Smooth muscle cell (in vitro differentiated cells): ENCODE results near the gene VWA3B. TPM values are rescaled to one million over a fixed set of nuclear protein-coding genes. Genes with fewer than 3 reads are reported as not detected.

Experiments
- DNase-seq: peaks from one replicate; lab custom pipeline; 2025; ENCODE audit not compliant: unreplicated experiment; lab: John Stamatoyannopoulos, UW
- H2AFZ ChIP-seq: fragments of 200-600 bp; sonication (generic); 2 replicates; pipeline ENCODE4 v1.6.0; 2016; ENCODE audit warnings: antibody characterized with exemption, low read depth, mild to moderate bottlenecking
- H3F3A ChIP-seq: fragments of 200-600 bp; sonication (generic); 2 replicates; pipeline ENCODE4 v1.6.0; 2017; ENCODE audit warnings: antibody characterized with exemption, low read depth
- H3K27ac ChIP-seq: fragments of 200-600 bp; sonication (generic); 2 replicates; pipeline ENCODE4 v1.5.1; 2016; ENCODE audit warnings: low read depth, mild to moderate bottlenecking
- H3K27me3 ChIP-seq: fragments of 200-600 bp; sonication (generic); 2 replicates; pipeline ENCODE4 v1.6.1; 2016; ENCODE audit warnings: low read depth, mild to moderate bottlenecking
- H3K36me3 ChIP-seq: fragments of 200-600 bp; sonication (generic); 2 replicates; pipeline ENCODE4 v1.5.1; 2016; ENCODE audit warnings: low read depth
- H3K4me1 ChIP-seq: fragments of 200-600 bp; sonication (generic); 2 replicates; pipeline ENCODE4 v1.5.1; 2016; ENCODE audit warnings: low read depth
- H3K4me2 ChIP-seq: fragments of 200-600 bp; sonication (generic); 2 replicates; pipeline ENCODE4 v1.6.0; 2016; ENCODE audit warnings: mild to moderate bottlenecking
- H3K4me3 ChIP-seq: fragments of 200-600 bp; sonication (generic); 2 replicates; pipeline ENCODE4 v1.5.1; 2016; ENCODE audit warnings: mild to moderate bottlenecking
- H3K79me2 ChIP-seq: fragments of 200-600 bp; sonication (generic); 2 replicates; pipeline ENCODE4 v1.6.0; 2016; ENCODE audit warnings: low read depth, mild to moderate bottlenecking
- H3K9ac ChIP-seq: fragments of 200-600 bp; sonication (generic); 2 replicates; pipeline ENCODE4 v1.6.0; 2016; ENCODE audit warnings: low read depth
- H3K9me3 ChIP-seq: fragments of 200-600 bp; sonication (generic); replicated peaks from 2 replicates; pipeline ENCODE4 v1.5.1; 2016; ENCODE audit warnings: low read depth
- H4K20me1 ChIP-seq: fragments of 200-600 bp; sonication (generic); 2 replicates; pipeline ENCODE4 v1.6.0; 2016; ENCODE audit warnings: low read depth
- CTCF ChIP-seq: fragments of 200-600 bp; sonication (generic); IDR thresholded peaks from 2 replicates; pipeline ENCODE4 v1.5.1; 2017; ENCODE audit warnings: borderline replicate concordance, mild to moderate bottlenecking, antibody characterized with exemption; ENCODE audit not compliant: insufficient read depth, poor library complexity, severe bottlenecking
- WGBS: methylation state at CpG from one replicate; pipeline ENCODE4 v1.1.7; 2016; ENCODE audit warnings: low lambda C conversion rate; 5-methylcytosine and 5-hydroxymethylcytosine counted together
- polyA plus RNA-seq: library from polyadenylated mRNA; unstranded; fragments of >200 nt; fragmentation: Nextera tagmentation; extraction: Ambion mirVana; gene quantifications from 2 replicates; pipeline ENCODE4 v1.2.1, GENCODE V29; 2016
- total RNA-seq: library from RNA; depleted of rRNA; stranded (reverse); fragments of >200 nt; gene quantifications from 2 replicates; pipeline ENCODE4 v1.2.3, GENCODE V29; 2014

VWA3B gene
- total and polyA plus RNA-seq, 2 experiments from 2014 or later = not detected

GRCh38 chr2:98357849-98358248 is 270.9 kb downstream of the VWA3B start:
- Histone ChIP-seq H3K9me3 (no peaks in the 10 kb centered on the region), H3K4me1 (peaks cover 6% of the 10 kb centered on the region), H3K79me2 (no peaks in the 10 kb centered on the region), H3K4me3 (no peak overlapping the region), H3K9ac (no peak overlapping the region), H3K27ac (no peak overlapping the region), H3F3A (no peaks in the 10 kb centered on the region), H2AFZ (no peak overlapping the region), H4K20me1 (no peaks in the 10 kb centered on the region), H3K36me3 (no peaks in the 10 kb centered on the region), H3K27me3 (no peaks in the 10 kb centered on the region), H3K4me2 (no peak overlapping the region)
- no peak for TF ChIP-seq CTCF
- 84% methylated on average over 3 of the region's 3 CpGs for WGBS
- DNase-seq = no peak

GRCh38 chr2:98359986-98360385 is 273.0 kb downstream of the VWA3B start:
- H3K27ac ChIP-seq = no peak overlapping the region
- 73% methylated on average over 1 of the region's 1 CpG for WGBS

More at GRCh38 chr2:98359986-98360385, 273.0 kb downstream of the VWA3B start:
- Histone ChIP-seq H3K4me3 (no peak overlapping the region), H3K79me2 (no peaks in the 10 kb centered on the region), H3K9ac (no peak overlapping the region), H3K9me3 (no peaks in the 10 kb centered on the region), H3K36me3 (no peaks in the 10 kb centered on the region), H3K27me3 (no peaks in the 10 kb centered on the region), H3K4me1 (peaks cover 6% of the 10 kb centered on the region), H4K20me1 (no peaks in the 10 kb centered on the region), H3K4me2 (no peak overlapping the region), H3F3A (no peaks in the 10 kb centered on the region), H2AFZ (no peak overlapping the region)
- DNase-seq = no peak
- TF ChIP-seq CTCF = no peak

Other genes starting within 250 kb of the VWA3B start
- gene TMEM131, start 91.2 kb upstream of the VWA3B start, total RNA-seq = 32.3 and 39.0 TPM in 2 replicates
- gene TMEM131, start 91.2 kb upstream of the VWA3B start, polyA plus RNA-seq = 16.7 and 20.6 TPM in 2 replicates